BE2C (cell line): ENCODE data around the gene FAM90A26.
"Not testable (repeated sequence)": the region's sequence is repeated elsewhere in the genome, so short reads cannot be mapped to it uniquely, and the experiment has no call there.

Source experiments
- DNase-seq: peaks from one replicate; pipeline ENCODE4 v3.0.0-alpha.2; 2020
- H3K27me3 ChIP-seq: fragments of 250-450 bp; sonication (Bioruptor Pico); 2 replicates; pipeline ENCODE4 v1.5.1; 2020; ENCODE audit warnings: mild to moderate bottlenecking
- H3K36me3 ChIP-seq: fragments of 250-450 bp; sonication (Bioruptor Pico); 2 replicates; pipeline ENCODE4 v1.5.1; 2020; ENCODE audit warnings: mild to moderate bottlenecking
- H3K4me1 ChIP-seq: fragments of 250-450 bp; sonication (Bioruptor Pico); 2 replicates; pipeline ENCODE4 v1.5.1; 2020
- H3K4me3 ChIP-seq: 2 replicates; pipeline ENCODE4 v1.5.1; 2011; ENCODE audit warnings: low read depth, low read length
- H3K9me3 ChIP-seq: fragments of 250-450 bp; sonication (Bioruptor Pico); 2 replicates; pipeline ENCODE4 v1.5.1; 2020
- TF ChIP-seq, protein P1 (sequence below): IDR thresholded peaks from 2 replicates; pipeline ENCODE4 v1.5.1; 2012; ENCODE audit warnings: mild to moderate bottlenecking, low read depth, low read length

Gene FAM90A26

DNA sequence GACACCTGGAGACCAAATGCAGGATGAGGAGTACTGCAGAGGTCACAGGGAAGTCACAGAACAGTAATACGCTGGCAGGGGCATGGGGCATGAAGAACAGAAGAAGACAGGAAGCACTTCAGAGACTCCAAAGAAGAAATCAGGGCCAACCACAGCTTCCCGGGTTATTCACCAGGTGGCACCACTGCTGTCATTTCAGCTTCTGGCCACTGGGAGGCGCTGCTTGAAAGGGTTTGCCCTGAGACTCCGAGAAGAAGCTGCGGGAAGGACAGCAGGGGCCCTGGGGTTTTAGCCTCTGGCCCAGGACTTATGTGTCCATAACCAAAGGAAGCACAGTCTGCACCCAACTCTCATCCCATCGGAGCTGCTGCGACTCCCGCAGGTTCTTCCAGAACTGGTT is 4.2 kb upstream of the FAM90A26 start:
- H3K27me3 ChIP-seq, H3K9me3 ChIP-seq, H3K4me3 ChIP-seq, H3K4me1 ChIP-seq, H3K36me3 ChIP-seq: not testable (repeated sequence)
- TF ChIP-seq, protein P1, sequence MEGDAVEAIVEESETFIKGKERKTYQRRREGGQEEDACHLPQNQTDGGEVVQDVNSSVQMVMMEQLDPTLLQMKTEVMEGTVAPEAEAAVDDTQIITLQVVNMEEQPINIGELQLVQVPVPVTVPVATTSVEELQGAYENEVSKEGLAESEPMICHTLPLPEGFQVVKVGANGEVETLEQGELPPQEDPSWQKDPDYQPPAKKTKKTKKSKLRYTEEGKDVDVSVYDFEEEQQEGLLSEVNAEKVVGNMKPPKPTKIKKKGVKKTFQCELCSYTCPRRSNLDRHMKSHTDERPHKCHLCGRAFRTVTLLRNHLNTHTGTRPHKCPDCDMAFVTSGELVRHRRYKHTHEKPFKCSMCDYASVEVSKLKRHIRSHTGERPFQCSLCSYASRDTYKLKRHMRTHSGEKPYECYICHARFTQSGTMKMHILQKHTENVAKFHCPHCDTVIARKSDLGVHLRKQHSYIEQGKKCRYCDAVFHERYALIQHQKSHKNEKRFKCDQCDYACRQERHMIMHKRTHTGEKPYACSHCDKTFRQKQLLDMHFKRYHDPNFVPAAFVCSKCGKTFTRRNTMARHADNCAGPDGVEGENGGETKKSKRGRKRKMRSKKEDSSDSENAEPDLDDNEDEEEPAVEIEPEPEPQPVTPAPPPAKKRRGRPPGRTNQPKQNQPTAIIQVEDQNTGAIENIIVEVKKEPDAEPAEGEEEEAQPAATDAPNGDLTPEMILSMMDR = peak; percentile 70
- DNase-seq = peak; percentile 63

DNA sequence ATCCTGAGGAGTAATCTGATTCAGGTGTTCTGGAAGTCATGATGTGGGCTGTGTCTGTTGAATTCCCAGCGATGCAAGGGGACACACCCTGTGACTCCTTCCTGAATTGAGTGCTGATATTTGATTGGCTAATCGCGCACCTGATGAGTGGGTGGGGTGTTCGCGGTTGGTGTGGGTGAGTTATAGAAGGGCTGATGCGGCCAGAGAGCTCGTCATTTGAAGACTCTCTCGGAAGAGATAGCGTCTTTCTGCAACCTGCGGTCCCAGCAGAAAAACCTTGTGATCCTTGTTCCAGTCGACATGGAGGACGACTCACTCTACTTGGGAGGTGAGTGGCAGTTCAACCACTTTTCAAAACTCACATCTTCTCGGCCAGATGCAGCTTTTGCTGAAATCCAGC is 40.1 kb downstream of the FAM90A26 start, which contains the start of gene USP17L10:
Gene USP17L10, plus strand, starts transcription at position 301 of the 400 bp plus-strand sequence. Its CDS starts 0 bp downstream, at position 301.
- not testable (repeated sequence) for H3K9me3 ChIP-seq, H3K36me3 ChIP-seq, H3K27me3 ChIP-seq, DNase-seq, H3K4me1 ChIP-seq, H3K4me3 ChIP-seq

DNA sequence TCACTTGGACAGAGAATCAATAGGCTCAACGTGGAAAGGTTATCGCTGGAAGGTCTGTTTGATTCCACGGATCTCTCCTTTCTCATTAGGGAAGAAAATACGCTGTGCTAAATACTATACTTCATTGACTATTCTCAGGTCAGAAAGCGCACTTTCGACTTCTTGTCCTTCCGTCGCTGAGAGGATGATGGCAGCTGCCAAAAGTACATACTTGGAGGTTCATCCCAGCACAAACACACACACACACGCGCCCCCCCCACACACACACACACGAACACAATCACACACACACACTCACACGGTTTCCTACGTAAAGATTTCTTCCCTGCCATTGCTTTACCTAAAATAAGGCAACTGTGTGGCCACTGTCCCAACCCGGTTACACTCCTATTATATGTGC is 44.5 kb downstream of the FAM90A26 start:
- DNase-seq, H3K36me3 ChIP-seq, H3K27me3 ChIP-seq, H3K9me3 ChIP-seq, H3K4me1 ChIP-seq, H3K4me3 ChIP-seq: not testable (repeated sequence)

DNA sequence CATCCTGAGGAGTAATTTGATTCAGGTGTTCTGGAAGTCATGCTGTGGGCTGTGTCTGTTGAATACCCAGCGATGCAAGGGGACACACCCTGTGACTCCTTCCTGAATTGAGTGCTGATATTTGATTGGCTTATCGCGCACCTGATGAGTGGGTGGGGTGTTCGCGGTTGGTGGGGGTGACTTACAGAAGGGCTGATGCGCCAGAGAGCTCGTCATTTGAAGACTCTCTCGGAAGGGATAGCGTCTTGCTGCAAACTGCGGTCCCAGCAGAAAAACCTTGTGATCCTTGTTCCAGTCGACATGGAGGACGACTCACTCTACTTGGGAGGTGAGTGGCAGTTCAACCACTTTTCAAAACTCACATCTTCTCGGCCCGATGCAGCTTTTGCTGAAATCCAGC is 44.9 kb downstream of the FAM90A26 start, which contains the start of gene USP17L11:
Gene USP17L11, plus strand, starts transcription at position 301 of the 400 bp plus-strand sequence. Its CDS starts 0 bp downstream, at position 301.
- not testable (repeated sequence) for H3K4me3 ChIP-seq, DNase-seq, H3K27me3 ChIP-seq, H3K36me3 ChIP-seq, H3K9me3 ChIP-seq, H3K4me1 ChIP-seq

DNA sequence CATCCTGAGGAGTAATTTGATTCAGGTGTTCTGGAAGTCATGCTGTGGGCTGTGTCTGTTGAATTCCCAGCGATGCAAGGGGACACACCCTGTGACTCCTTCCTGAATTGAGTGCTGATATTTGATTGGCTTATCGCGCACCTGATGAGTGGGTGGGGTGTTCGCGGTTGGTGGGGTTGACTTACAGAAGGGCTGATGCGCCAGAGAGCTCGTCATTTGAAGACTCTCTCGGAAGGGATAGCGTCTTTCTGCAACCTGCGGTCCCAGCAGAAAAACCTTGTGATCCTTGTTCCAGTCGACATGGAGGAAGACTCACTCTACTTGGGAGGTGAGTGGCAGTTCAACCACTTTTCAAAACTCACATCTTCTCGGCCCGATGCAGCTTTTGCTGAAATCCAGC is 49.6 kb downstream of the FAM90A26 start, which contains the start of gene USP17L12:
Gene USP17L12, plus strand, starts transcription at position 301 of the 400 bp plus-strand sequence. Its CDS starts 0 bp downstream, at position 301.
- not testable (repeated sequence) for H3K4me3 ChIP-seq, DNase-seq, H3K27me3 ChIP-seq, H3K4me1 ChIP-seq, H3K9me3 ChIP-seq, H3K36me3 ChIP-seq

DNA sequence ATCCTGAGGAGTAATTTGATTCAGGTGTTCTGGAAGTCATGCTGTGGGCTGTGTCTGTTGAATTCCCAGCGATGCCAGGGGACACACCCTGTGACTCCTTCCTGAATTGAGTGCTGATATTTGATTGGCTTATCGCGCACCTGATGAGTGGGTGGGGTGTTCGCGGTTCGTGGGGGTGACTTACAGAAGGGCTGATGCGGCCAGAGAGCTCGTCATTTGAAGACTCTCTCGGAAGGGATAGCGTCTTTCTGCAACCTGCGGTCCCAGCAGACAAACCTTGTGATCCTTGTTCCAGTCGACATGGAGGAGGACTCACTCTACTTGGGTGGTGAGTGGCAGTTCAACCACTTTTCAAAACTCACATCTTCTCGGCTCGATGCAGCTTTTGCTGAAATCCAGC is 54.4 kb downstream of the FAM90A26 start, which contains the start of gene USP17L13:
Gene USP17L13, plus strand, starts transcription at position 301 of the 400 bp plus-strand sequence. Its CDS starts 0 bp downstream, at position 301.
- H3K9me3 ChIP-seq = not testable (repeated sequence)

More for the DNA sequence above, 54.4 kb downstream of the FAM90A26 start, which contains the start of gene USP17L13:
- H3K36me3 ChIP-seq, H3K4me3 ChIP-seq, DNase-seq, H3K4me1 ChIP-seq, H3K27me3 ChIP-seq: not testable (repeated sequence)
